Measurements from ENCODE around the gene CACYBP. TPM values are rescaled to one million over a fixed set of nuclear protein-coding genes. Genes with fewer than 3 reads are reported as not detected.
"Not testable (repeated sequence)": the region's sequence is repeated elsewhere in the genome, so short reads cannot be mapped to it uniquely, and the experiment has no call there.

Gene CACYBP
- polyA plus RNA-seq, 2 of the 4 experiments (the other 2 are of a cell fraction), result 151 to 253 TPM

DNA sequence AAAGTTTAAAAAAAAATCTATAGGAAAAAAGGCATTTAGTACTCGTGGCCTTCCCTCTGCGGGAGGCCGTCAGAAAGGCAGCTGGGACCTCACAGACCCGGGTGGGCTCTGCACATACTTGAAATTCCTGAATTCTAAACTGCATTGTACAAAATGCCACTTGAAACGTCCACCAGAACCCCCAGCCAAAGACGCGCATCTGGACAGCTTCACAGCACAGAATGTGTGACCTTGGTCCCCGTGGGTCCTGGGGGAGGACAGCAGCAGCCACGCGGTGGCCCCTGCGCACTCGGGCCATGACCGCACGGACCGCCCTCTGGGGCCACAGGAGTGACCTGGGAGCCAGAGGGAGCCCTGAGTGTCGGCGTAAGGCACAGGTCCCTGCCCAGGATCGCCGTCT, 44.1 kb downstream of the CACYBP start:
- no peak overlapping the region for H3K27ac ChIP-seq
- TF ChIP-seq FOXS1 (CRISPR knock-in tag; IDR thresholded peaks at IDR 0.05) (no peak), FOSL2 (IDR thresholded peaks at IDR 0.05) (no peak), FOSL2 (CRISPR knock-in tag; IDR thresholded peaks at IDR 0.05) (no peak), BHLHE40 (IDR thresholded peaks at IDR 0.05; ENCODE audit: low read depth, low read length) (no peak), ZSCAN20 (CRISPR knock-in tag; IDR thresholded peaks at IDR 0.05) (no peak), POLR2A (IDR thresholded peaks at IDR 0.05; ENCODE audit: low read length) (no peak), MAFK (IDR thresholded peaks at IDR 0.05; ENCODE audit: partially characterized antibody) (no peak), MAZ (IDR thresholded peaks at IDR 0.05; ENCODE audit: borderline replicate concordance, low read depth, low read length) (no peak)
- TF ChIP-seq, protein P1, sequence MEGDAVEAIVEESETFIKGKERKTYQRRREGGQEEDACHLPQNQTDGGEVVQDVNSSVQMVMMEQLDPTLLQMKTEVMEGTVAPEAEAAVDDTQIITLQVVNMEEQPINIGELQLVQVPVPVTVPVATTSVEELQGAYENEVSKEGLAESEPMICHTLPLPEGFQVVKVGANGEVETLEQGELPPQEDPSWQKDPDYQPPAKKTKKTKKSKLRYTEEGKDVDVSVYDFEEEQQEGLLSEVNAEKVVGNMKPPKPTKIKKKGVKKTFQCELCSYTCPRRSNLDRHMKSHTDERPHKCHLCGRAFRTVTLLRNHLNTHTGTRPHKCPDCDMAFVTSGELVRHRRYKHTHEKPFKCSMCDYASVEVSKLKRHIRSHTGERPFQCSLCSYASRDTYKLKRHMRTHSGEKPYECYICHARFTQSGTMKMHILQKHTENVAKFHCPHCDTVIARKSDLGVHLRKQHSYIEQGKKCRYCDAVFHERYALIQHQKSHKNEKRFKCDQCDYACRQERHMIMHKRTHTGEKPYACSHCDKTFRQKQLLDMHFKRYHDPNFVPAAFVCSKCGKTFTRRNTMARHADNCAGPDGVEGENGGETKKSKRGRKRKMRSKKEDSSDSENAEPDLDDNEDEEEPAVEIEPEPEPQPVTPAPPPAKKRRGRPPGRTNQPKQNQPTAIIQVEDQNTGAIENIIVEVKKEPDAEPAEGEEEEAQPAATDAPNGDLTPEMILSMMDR (IDR thresholded peaks at IDR 0.05), result no peak
- TF ChIP-seq, protein P2, sequence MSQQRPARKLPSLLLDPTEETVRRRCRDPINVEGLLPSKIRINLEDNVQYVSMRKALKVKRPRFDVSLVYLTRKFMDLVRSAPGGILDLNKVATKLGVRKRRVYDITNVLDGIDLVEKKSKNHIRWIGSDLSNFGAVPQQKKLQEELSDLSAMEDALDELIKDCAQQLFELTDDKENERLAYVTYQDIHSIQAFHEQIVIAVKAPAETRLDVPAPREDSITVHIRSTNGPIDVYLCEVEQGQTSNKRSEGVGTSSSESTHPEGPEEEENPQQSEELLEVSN (IDR thresholded peaks at IDR 0.05; ENCODE audit: borderline replicate concordance, low read depth), result no peak
- DNase-seq (ENCODE audit: low read depth in 1 of 2, low spot score in 1 of 2), result no peak
- 52% methylated on average over 13 of the region's 19 CpGs for WGBS (ENCODE audit: missing lambda C conversion rate)
- FAIRE-seq, result no peak
- POLR2A ChIA-PET, result no interaction called here
- no peak overlapping the region for H3K4me2 ChIP-seq
- no peak for ATAC-seq
- H3K4me3 ChIP-seq, result no peak overlapping the region
- H3K9me3 ChIP-seq, result no peaks in the 10 kb centered on the region
- H3K4me1 ChIP-seq, result no peaks in the 10 kb centered on the region
- CTCF ChIA-PET, result interaction anchor here (1.2 kb wide), 1 partner anchor 14 kb away, joined by 3 read pairs; no protein-coding TSS in a partner anchor

DNA sequence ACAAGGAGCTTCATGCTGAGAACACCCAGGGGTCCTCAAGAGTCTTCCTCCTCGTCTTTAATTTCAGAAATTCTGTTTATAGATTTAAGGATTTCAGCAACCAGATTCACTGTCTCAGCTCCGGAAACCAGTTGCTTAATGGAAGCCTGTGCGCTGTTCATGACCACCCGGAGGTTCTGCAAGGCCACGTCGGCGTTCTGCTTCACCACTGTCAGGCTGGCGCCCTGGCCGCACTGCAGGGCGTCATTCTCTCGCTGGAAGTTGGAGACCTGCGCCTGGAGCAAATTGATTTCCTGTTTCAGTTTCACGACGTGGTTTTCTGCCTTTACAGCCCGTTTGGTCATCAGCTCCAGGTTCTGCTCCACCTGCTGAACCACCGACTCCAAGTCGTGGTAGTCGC, 44.8 kb downstream of the CACYBP start:
- CTCF ChIA-PET, result interaction anchor here (1.1 to 1.2 kb wide), 2 partner anchors 9 to 15 kb away, joined by 3 to 4 read pairs; no protein-coding TSS in a partner anchor
- H3K4me2 ChIP-seq; ATAC-seq; H3K4me1 ChIP-seq; H3K9me3 ChIP-seq; DNase-seq (ENCODE audit: low read depth in 1 of 2, low spot score in 1 of 2); FAIRE-seq; H3K27ac ChIP-seq; POLR2A ChIA-PET; H3K4me3 ChIP-seq: not testable (repeated sequence)
- 61% methylated on average over 18 of the region's 18 CpGs for WGBS (ENCODE audit: missing lambda C conversion rate)

DNA sequence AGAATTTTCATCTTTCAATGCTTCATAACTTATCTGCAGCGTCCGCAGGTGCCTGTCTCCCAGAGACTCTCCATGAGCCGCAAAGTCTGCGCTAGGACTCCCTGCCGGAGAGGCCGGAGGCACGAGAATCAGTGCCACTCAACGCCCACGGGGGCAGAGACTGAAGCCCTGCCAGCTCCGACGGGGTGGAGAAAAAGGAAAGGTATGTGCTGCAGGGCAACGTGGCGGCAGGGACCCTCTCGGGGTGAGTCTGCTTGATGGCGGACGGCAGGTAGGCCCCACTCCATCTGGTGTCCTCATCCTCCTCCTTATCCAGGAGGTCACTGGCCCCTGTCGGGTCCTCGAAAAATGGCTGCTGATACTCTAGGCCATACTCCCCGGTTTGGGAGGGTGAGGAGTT, 45.4 kb downstream of the CACYBP start:
- FAIRE-seq, result no peak
- Histone ChIP-seq H3K9me3 (no peaks in the 10 kb centered on the region), H3K4me2 (no peak overlapping the region), H3K4me1 (no peaks in the 10 kb centered on the region), H3K27ac (no peak overlapping the region), H3K4me3 (no peak overlapping the region)
- WGBS (ENCODE audit: missing lambda C conversion rate), result 62% methylated on average over 16 of the region's 19 CpGs
- ChIA-PET CTCF (interaction anchor here (1.1 kb wide), 1 partner anchor 9 kb away, joined by 4 read pairs; no protein-coding TSS in a partner anchor), POLR2A (no interaction called here)
- TF ChIP-seq, protein P3, sequence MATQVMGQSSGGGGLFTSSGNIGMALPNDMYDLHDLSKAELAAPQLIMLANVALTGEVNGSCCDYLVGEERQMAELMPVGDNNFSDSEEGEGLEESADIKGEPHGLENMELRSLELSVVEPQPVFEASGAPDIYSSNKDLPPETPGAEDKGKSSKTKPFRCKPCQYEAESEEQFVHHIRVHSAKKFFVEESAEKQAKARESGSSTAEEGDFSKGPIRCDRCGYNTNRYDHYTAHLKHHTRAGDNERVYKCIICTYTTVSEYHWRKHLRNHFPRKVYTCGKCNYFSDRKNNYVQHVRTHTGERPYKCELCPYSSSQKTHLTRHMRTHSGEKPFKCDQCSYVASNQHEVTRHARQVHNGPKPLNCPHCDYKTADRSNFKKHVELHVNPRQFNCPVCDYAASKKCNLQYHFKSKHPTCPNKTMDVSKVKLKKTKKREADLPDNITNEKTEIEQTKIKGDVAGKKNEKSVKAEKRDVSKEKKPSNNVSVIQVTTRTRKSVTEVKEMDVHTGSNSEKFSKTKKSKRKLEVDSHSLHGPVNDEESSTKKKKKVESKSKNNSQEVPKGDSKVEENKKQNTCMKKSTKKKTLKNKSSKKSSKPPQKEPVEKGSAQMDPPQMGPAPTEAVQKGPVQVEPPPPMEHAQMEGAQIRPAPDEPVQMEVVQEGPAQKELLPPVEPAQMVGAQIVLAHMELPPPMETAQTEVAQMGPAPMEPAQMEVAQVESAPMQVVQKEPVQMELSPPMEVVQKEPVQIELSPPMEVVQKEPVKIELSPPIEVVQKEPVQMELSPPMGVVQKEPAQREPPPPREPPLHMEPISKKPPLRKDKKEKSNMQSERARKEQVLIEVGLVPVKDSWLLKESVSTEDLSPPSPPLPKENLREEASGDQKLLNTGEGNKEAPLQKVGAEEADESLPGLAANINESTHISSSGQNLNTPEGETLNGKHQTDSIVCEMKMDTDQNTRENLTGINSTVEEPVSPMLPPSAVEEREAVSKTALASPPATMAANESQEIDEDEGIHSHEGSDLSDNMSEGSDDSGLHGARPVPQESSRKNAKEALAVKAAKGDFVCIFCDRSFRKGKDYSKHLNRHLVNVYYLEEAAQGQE (IDR thresholded peaks at IDR 0.05), result no peak
- TF ChIP-seq ZFP36 (IDR thresholded peaks at IDR 0.05; ENCODE audit: borderline replicate concordance, partially characterized antibody), result no peak
- TF ChIP-seq RCOR1 (IDR thresholded peaks at IDR 0.05; ENCODE audit: low read depth, low read length), result no peak
- no peak for TF ChIP-seq RNF2 (IDR thresholded peaks at IDR 0.05; ENCODE audit: borderline replicate concordance, low read depth)
- no peak for TF ChIP-seq POLR2A (IDR thresholded peaks at IDR 0.05; ENCODE audit: low read length)
- TF ChIP-seq EHF (CRISPR knock-in tag; IDR thresholded peaks at IDR 0.05), result no peak
- no peak for ATAC-seq
- DNase-seq (ENCODE audit: low read depth in 1 of 2, low spot score in 1 of 2), result no peak

Measured in A549 (cell line).